Retina (tissue), 1 donor: ENCODE data around the gene GADD45G.

Source experiments
- DNase-seq: peaks from one replicate; pipeline ENCODE4 v3.0.0-alpha.2; 2016

Gene GADD45G

GRCh38 chr9:89632192-89632733 is 27.5 kb downstream of the GADD45G start:
- DNase-seq, result no peak

GRCh38 chr9:89632736-89633135 is 27.9 kb downstream of the GADD45G start:
- no peak for DNase-seq

GRCh38 chr9:89633404-89633803 is 28.6 kb downstream of the GADD45G start:
- no peak for DNase-seq

- DNase-seq, result no peak
These were observed 29.1 kb downstream of the GADD45G start for GRCh38 chr9:89633920-89634319.

- DNase-seq, result no peak
These were observed 30.4 kb downstream of the GADD45G start for GRCh38 chr9:89634995-89635742.

GRCh38 chr9:89635816-89636215 is 31.0 kb downstream of the GADD45G start:
- DNase-seq, result no peak

GRCh38 chr9:89637787-89638186 is 33.0 kb downstream of the GADD45G start:
- no peak for DNase-seq

- DNase-seq, result no peak
These were observed 33.5 kb downstream of the GADD45G start for GRCh38 chr9:89638359-89638758.

GRCh38 chr9:89638893-89639292 is 34.1 kb downstream of the GADD45G start:
- DNase-seq, result no peak

- no peak for DNase-seq
These were observed 34.6 kb downstream of the GADD45G start for GRCh38 chr9:89639367-89639795.

GRCh38 chr9:89639961-89640360 is 35.1 kb downstream of the GADD45G start:
- DNase-seq, result no peak

GRCh38 chr9:89640361-89640760 is 35.5 kb downstream of the GADD45G start:
- DNase-seq, result no peak

- no peak for DNase-seq
These were observed 36.0 kb downstream of the GADD45G start for GRCh38 chr9:89640801-89641200.

- no peak for DNase-seq
These were observed 37.2 kb downstream of the GADD45G start for GRCh38 chr9:89641980-89642379.

- DNase-seq, result no peak
These were observed 38.0 kb downstream of the GADD45G start for GRCh38 chr9:89642789-89643188.

- no peak for DNase-seq
These were observed 41.6 kb downstream of the GADD45G start for GRCh38 chr9:89646189-89646939.

GRCh38 chr9:89647366-89648128 is 42.7 kb downstream of the GADD45G start:
- no peak for DNase-seq

GRCh38 chr9:89648247-89649000 is 43.6 kb downstream of the GADD45G start:
- no peak for DNase-seq

- DNase-seq, result no peak
These were observed 44.4 kb downstream of the GADD45G start for GRCh38 chr9:89649039-89649691.

GRCh38 chr9:89654025-89654662 is 49.3 kb downstream of the GADD45G start:
- no peak for DNase-seq
